ENCODE results near the gene PCNX2. TPM values are rescaled to one million over a fixed set of nuclear protein-coding genes. Genes with fewer than 3 reads are reported as not detected.

PCNX2 gene
- total and polyA plus RNA-seq, 2 experiments from 2014 or later, result 5.0 to 13.7 TPM

DNA sequence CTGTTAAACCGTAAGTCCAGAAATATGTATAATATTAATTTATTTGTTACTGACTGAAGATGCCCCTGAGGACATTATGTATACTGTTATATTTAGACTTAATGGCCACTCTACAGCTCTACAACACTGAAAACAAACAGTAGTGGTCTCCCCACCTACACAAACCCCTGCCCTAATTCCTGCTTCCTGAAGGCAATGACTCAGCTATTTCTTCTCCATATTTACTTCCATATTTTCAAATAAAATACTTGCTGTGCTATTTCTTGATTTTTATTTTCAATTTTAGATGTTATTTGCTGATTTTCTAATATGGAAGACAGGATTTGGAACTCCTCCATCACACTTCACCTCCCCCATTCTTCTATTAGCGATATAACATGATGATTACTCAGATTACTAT, 97.6 kb downstream of the PCNX2 start:
- in situ Hi-C loops (cut with MboI), result no loop called here
- WGBS, 2 experiments (ENCODE audit: low coverage in 1 of 2, low lambda C conversion rate in 2 of 2, missing lambda C conversion rate in 2 of 2), result 97 to 98% methylated on average over 2 of the region's 2 CpGs

GRCh38 chr1:233193741-233194140, 101.8 kb downstream of the PCNX2 start:
- Histone ChIP-seq H4K20me1 (ENCODE audit: insufficient read depth) (no peaks in the 10 kb centered on the region), H3K9me3 (ENCODE audit: low read depth) (peaks cover 3% of the 10 kb centered on the region), H3K9me2 (ENCODE audit: insufficient read depth) (no peaks in the 10 kb centered on the region), H2AFZ (no peak overlapping the region), H3K36me3 (ENCODE audit: low read depth) (peaks cover 40% of the 10 kb centered on the region), H3F3A (ENCODE audit: insufficient read depth) (peaks cover 10% of the 10 kb centered on the region; the same call in 1 of the 2 replicates), H3K4me1 (ENCODE audit: insufficient read depth) (no peaks in the 10 kb centered on the region), H3K4me3 (no peak overlapping the region), H3K9ac (no peak overlapping the region), H3K27me3 (replicated peaks; ENCODE audit: insufficient read depth) (no peaks in the 10 kb centered on the region), H3K27ac (no peak overlapping the region), H3K79me2 (ENCODE audit: insufficient read depth) (no peaks in the 10 kb centered on the region), H3K4me2 (ENCODE audit: unreplicated experiment) (no peak overlapping the region)
- WGBS, 2 experiments (ENCODE audit: low coverage in 1 of 2, low lambda C conversion rate in 2 of 2, missing lambda C conversion rate in 2 of 2), result 96 to 97% methylated on average over 3 of the region's 3 CpGs
- in situ Hi-C loops (cut with MboI), result no loop called here
- no peak for DNase-seq
- TF ChIP-seq EZH2 (IDR thresholded peaks at IDR 0.05; ENCODE audit: insufficient read depth, poor library complexity, severe bottlenecking), result no peak
- no peak for TF ChIP-seq EZH2phosphoT487 (IDR thresholded peaks at IDR 0.05; ENCODE audit: insufficient read depth, low read depth)

More for the DNA sequence above, 97.6 kb downstream of the PCNX2 start:
- no peak for TF ChIP-seq EZH2 (IDR thresholded peaks at IDR 0.05; ENCODE audit: insufficient read depth, poor library complexity, severe bottlenecking)
- no peak for TF ChIP-seq EZH2phosphoT487 (IDR thresholded peaks at IDR 0.05; ENCODE audit: insufficient read depth, low read depth)
- DNase-seq, result no peak
- Histone ChIP-seq H3K79me2 (ENCODE audit: insufficient read depth) (no peaks in the 10 kb centered on the region), H3F3A (ENCODE audit: insufficient read depth) (no peaks in the 10 kb centered on the region), H3K27ac (no peak overlapping the region), H2AFZ (no peak overlapping the region), H3K4me2 (ENCODE audit: unreplicated experiment) (no peak overlapping the region), H3K4me1 (ENCODE audit: insufficient read depth) (no peaks in the 10 kb centered on the region), H3K9ac (no peak overlapping the region), H3K4me3 (no peak overlapping the region), H3K9me2 (ENCODE audit: insufficient read depth) (no peaks in the 10 kb centered on the region), H3K36me3 (ENCODE audit: low read depth) (peaks cover 44% of the 10 kb centered on the region), H3K9me3 (ENCODE audit: low read depth) (peaks cover 3% of the 10 kb centered on the region), H4K20me1 (ENCODE audit: insufficient read depth) (no peaks in the 10 kb centered on the region), H3K27me3 (replicated peaks; ENCODE audit: insufficient read depth) (no peaks in the 10 kb centered on the region)

DNA sequence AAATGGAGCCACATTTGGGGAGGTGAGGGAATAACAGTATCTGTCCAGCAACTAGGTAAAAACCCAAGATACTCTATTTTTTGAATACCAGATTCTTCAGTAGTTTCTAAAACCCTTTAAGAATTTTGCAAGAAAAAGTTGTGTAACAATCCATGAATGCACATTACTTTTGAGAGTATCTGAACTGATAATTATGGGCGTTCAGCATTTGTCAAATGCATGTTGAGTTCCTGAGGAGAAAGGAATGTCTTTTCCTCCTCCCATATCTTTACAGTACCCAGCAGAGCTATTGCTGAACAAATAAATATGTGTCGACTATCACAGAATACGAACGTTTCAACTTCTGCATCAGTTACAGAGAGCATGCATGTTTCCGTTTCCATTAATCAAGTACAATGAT, 104.5 kb downstream of the PCNX2 start:
- Histone ChIP-seq H3K4me1 (ENCODE audit: insufficient read depth) (no peaks in the 10 kb centered on the region), H3K79me2 (ENCODE audit: insufficient read depth) (no peaks in the 10 kb centered on the region), H3K9me3 (ENCODE audit: low read depth) (peaks cover 3% of the 10 kb centered on the region), H3F3A (ENCODE audit: insufficient read depth) (peaks cover 10% of the 10 kb centered on the region; the same call in 1 of the 2 replicates), H3K9ac (no peak overlapping the region), H3K9me2 (ENCODE audit: insufficient read depth) (no peaks in the 10 kb centered on the region), H3K27me3 (replicated peaks; ENCODE audit: insufficient read depth) (no peaks in the 10 kb centered on the region), H2AFZ (no peak overlapping the region), H3K4me3 (no peak overlapping the region), H3K36me3 (ENCODE audit: low read depth) (peaks cover 21% of the 10 kb centered on the region), H3K4me2 (ENCODE audit: unreplicated experiment) (no peak overlapping the region), H3K27ac (no peak overlapping the region), H4K20me1 (ENCODE audit: insufficient read depth) (no peaks in the 10 kb centered on the region)
- TF ChIP-seq EZH2 (IDR thresholded peaks at IDR 0.05; ENCODE audit: insufficient read depth, poor library complexity, severe bottlenecking) (no peak), EZH2phosphoT487 (IDR thresholded peaks at IDR 0.05; ENCODE audit: insufficient read depth, low read depth) (no peak)
- DNase-seq, result no peak
- WGBS, 2 experiments (ENCODE audit: low coverage in 1 of 2, low lambda C conversion rate in 2 of 2, missing lambda C conversion rate in 2 of 2), result 68 to 70% methylated on average over 5 of the region's 5 CpGs
- in situ Hi-C loops (cut with MboI), result no loop called here

DNA sequence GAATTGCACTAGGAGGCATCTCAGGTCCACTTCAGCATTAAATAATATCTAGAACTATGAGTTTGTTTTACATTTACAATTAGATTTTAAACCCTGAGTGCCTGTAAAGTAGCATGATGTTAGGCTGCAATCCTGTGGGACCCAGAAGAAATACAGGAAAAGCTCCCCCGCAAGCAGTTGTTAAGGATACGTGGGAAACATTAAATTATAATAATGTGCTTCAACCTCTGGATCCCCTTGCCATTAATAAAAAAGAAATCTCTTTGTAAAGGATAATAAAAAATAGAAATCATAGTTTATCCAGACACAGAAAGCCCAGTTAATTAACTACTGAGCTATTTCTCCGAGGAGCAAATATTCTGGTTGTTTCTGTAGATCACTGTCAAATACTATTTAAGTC, 106.0 kb downstream of the PCNX2 start:
- H3K36me3 ChIP-seq (ENCODE audit: low read depth), result peaks cover 10% of the 10 kb centered on the region; the same call in 1 of the 2 replicates
- no peak overlapping the region for H3K27ac ChIP-seq
- no peak overlapping the region for H3K9ac ChIP-seq
- no peaks in the 10 kb centered on the region for H3K9me3 ChIP-seq (ENCODE audit: low read depth)
- in situ Hi-C loops (cut with MboI), result no loop called here
- no peak for DNase-seq
- H3K9me2 ChIP-seq (ENCODE audit: insufficient read depth), result no peaks in the 10 kb centered on the region
- H3F3A ChIP-seq (ENCODE audit: insufficient read depth), result peaks cover 10% of the 10 kb centered on the region; the same call in 1 of the 2 replicates
- no peaks in the 10 kb centered on the region for H3K79me2 ChIP-seq (ENCODE audit: insufficient read depth)
- no peaks in the 10 kb centered on the region for H3K4me1 ChIP-seq (ENCODE audit: insufficient read depth)
- H3K27me3 ChIP-seq (replicated peaks; ENCODE audit: insufficient read depth), result no peaks in the 10 kb centered on the region
- no peak overlapping the region for H3K4me2 ChIP-seq (ENCODE audit: unreplicated experiment)
- no peak for TF ChIP-seq EZH2 (IDR thresholded peaks at IDR 0.05; ENCODE audit: insufficient read depth, poor library complexity, severe bottlenecking)
- WGBS, 2 experiments (ENCODE audit: low coverage in 1 of 2, low lambda C conversion rate in 2 of 2, missing lambda C conversion rate in 2 of 2), result 98% methylated on average over 3 of the region's 3 CpGs
- no peak overlapping the region for H2AFZ ChIP-seq
- no peak overlapping the region for H3K4me3 ChIP-seq
- H4K20me1 ChIP-seq (ENCODE audit: insufficient read depth), result no peaks in the 10 kb centered on the region

DNA sequence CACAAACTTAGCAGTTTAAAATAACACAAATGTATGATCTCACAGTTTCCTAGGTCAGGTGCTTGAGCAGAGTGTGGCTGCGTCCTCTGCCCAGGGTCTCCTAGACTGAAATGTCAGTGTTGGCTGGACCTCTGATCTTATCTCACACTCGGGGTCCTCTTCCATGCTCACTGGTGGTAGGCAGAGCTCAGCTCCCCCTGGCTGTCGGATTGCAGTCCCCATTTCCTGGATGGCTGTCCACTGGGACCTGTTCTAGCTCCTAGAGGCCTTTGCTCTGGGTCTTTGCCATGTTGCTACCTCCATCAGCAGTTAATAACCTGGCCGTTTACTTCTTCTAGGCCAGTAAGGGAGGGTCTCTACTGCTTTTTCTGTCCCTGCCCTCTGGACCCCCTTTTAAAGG, 107.5 kb downstream of the PCNX2 start:
- H3K27me3 ChIP-seq (replicated peaks; ENCODE audit: insufficient read depth), result no peaks in the 10 kb centered on the region
- no peak for TF ChIP-seq EZH2phosphoT487 (IDR thresholded peaks at IDR 0.05; ENCODE audit: insufficient read depth, low read depth)
- TF ChIP-seq EZH2 (IDR thresholded peaks at IDR 0.05; ENCODE audit: insufficient read depth, poor library complexity, severe bottlenecking), result no peak
- no peaks in the 10 kb centered on the region for H3K9me3 ChIP-seq (ENCODE audit: low read depth)
- H3K27ac ChIP-seq, result no peak overlapping the region
- H3K9ac ChIP-seq, result no peak overlapping the region
- peaks cover 10% of the 10 kb centered on the region; the same call in 1 of the 2 replicates for H3F3A ChIP-seq (ENCODE audit: insufficient read depth)
- H3K79me2 ChIP-seq (ENCODE audit: insufficient read depth), result no peaks in the 10 kb centered on the region
- H3K36me3 ChIP-seq (ENCODE audit: low read depth), result 0 out of 2 replicates have a peak, but pooled peaks cover 3% of the 10 kb centered on the region
- no peaks in the 10 kb centered on the region for H3K9me2 ChIP-seq (ENCODE audit: insufficient read depth)
- H2AFZ ChIP-seq, result no peak overlapping the region
- no peak for DNase-seq
- no peak overlapping the region for H3K4me3 ChIP-seq
- H3K4me1 ChIP-seq (ENCODE audit: insufficient read depth), result no peaks in the 10 kb centered on the region
- H3K4me2 ChIP-seq (ENCODE audit: unreplicated experiment), result no peak overlapping the region
- in situ Hi-C loops (cut with MboI), result no loop called here
- WGBS, 2 experiments (ENCODE audit: low coverage in 1 of 2, low lambda C conversion rate in 2 of 2, missing lambda C conversion rate in 2 of 2), result 76 to 78% methylated on average over 4 of the region's 4 CpGs
- no peaks in the 10 kb centered on the region for H4K20me1 ChIP-seq (ENCODE audit: insufficient read depth)

All from GM23248 (cell line).